Neutrophil (primary cell): Measurements from ENCODE around the gene DENND6B.

Source experiments
- H3K27ac ChIP-seq: fragments of 200-600 bp; sonication (generic); 2 replicates; pipeline ENCODE4 v1.5.1; 2016; ENCODE audit warnings: mild to moderate bottlenecking, moderate library complexity
- H3K27me3 ChIP-seq: fragments of 200-600 bp; sonication (generic); 2 replicates; pipeline ENCODE4 v1.6.0; 2016; ENCODE audit warnings: mild to moderate bottlenecking
- H3K36me3 ChIP-seq: fragments of 200-600 bp; sonication (generic); 2 replicates; pipeline ENCODE4 v1.5.1; 2017
- H3K4me1 ChIP-seq, 2 experiments: fragments of 200-600 bp in 1 of 2; sonication (generic) in 1 of 2; 1 replicate in 1 of 2; 2 replicates in 1 of 2; pipeline versions ENCODE4 v1.5.1 to v1.6.1; 2013 to 2016; ENCODE audit warnings: low read depth in 1 of 2, low read length in 1 of 2, mild to moderate bottlenecking in 1 of 2, moderate library complexity in 1 of 2; ENCODE audit not compliant: control insufficient read depth in 1 of 2, insufficient read depth in 1 of 2
- H3K4me3 ChIP-seq, 2 experiments: fragments of 200-600 bp in 1 of 2; sonication (generic) in 1 of 2; 1 replicate in 1 of 2; 2 replicates in 1 of 2; pipeline ENCODE4 v1.5.1; 2013 to 2016; ENCODE audit warnings: low read depth in 1 of 2, low read length in 1 of 2, mild to moderate bottlenecking in 1 of 2, moderate library complexity in 1 of 2
- H3K9me3 ChIP-seq: fragments of 200-600 bp; sonication (generic); 2 replicates; pipeline ENCODE4 v1.5.1; 2016
- CTCF ChIP-seq: fragments of 200-600 bp; sonication (generic); IDR thresholded peaks from 2 replicates; pipeline ENCODE4 v1.5.1; 2016; ENCODE audit warnings: antibody characterized with exemption

Gene DENND6B

GRCh38 chr22:50266994-50267393 lies 59.8 kb downstream of the DENND6B start:
- TF ChIP-seq CTCF: no peak
- no peak overlapping the region for H3K27ac ChIP-seq
- no peaks in the 10 kb centered on the region for H3K9me3 ChIP-seq
- peaks cover 100% of the 10 kb centered on the region for H3K27me3 ChIP-seq
- H3K36me3 ChIP-seq: no peaks in the 10 kb centered on the region
- H3K4me3 ChIP-seq: no peak overlapping the region
- peaks cover 0 to 23% of the 10 kb centered on the region in 2 experiments for H3K4me1 ChIP-seq

- H3K4me3 ChIP-seq: no peak overlapping the region
- no peak overlapping the region for H3K27ac ChIP-seq
- H3K36me3 ChIP-seq: no peaks in the 10 kb centered on the region
- H3K4me1 ChIP-seq: peaks cover 0 to 12% of the 10 kb centered on the region in 2 experiments
- no peaks in the 10 kb centered on the region for H3K9me3 ChIP-seq
- no peak for TF ChIP-seq CTCF
- peaks cover 100% of the 10 kb centered on the region for H3K27me3 ChIP-seq
These were observed 61.7 kb downstream of the DENND6B start for GRCh38 chr22:50264946-50265669.

- TF ChIP-seq CTCF: no peak
- H3K4me3 ChIP-seq: no peak overlapping the region
- peaks cover 0 to 4% of the 10 kb centered on the region in 2 experiments for H3K4me1 ChIP-seq
- H3K9me3 ChIP-seq: no peaks in the 10 kb centered on the region
- no peak overlapping the region for H3K27ac ChIP-seq
- H3K27me3 ChIP-seq: peaks cover 100% of the 10 kb centered on the region
- no peaks in the 10 kb centered on the region for H3K36me3 ChIP-seq
These were observed 62.6 kb downstream of the DENND6B start for GRCh38 chr22:50264104-50264745.

- Histone ChIP-seq H3K36me3 (no peaks in the 10 kb centered on the region), H3K27ac (no peak overlapping the region), H3K27me3 (peaks cover 100% of the 10 kb centered on the region), H3K4me1 (peaks cover 0 to 4% of the 10 kb centered on the region in 2 experiments), H3K9me3 (no peaks in the 10 kb centered on the region), H3K4me3 (no peak overlapping the region)
- TF ChIP-seq CTCF: no peak
These were observed 63.7 kb downstream of the DENND6B start for GRCh38 chr22:50262973-50263617.

- no peaks in the 10 kb centered on the region for H3K36me3 ChIP-seq
These were observed 64.3 kb downstream of the DENND6B start for GRCh38 chr22:50262460-50262911.

More at GRCh38 chr22:50262460-50262911, 64.3 kb downstream of the DENND6B start:
- Histone ChIP-seq H3K27ac (no peak overlapping the region), H3K27me3 (peaks cover 96% of the 10 kb centered on the region), H3K9me3 (no peaks in the 10 kb centered on the region), H3K4me1 (peaks cover 0 to 4% of the 10 kb centered on the region in 2 experiments), H3K4me3 (no peak overlapping the region)
- no peak for TF ChIP-seq CTCF
